PC-9 (cell line): ENCODE measurements around the gene DAPK2.

Experiments
- EZH2 ChIP-seq: fragments of 200-600 bp; sonication (generic); IDR thresholded peaks from 2 replicates; pipeline ENCODE4 v1.8.0; 2017; ENCODE audit warnings: antibody characterized with exemption, low read depth
- TF ChIP-seq, protein P1 (sequence below): fragments of 200-600 bp; sonication (generic); conservative IDR thresholded peaks from 2 replicates; pipeline ENCODE4 v1.6.1; 2017; ENCODE audit warnings: mixed run types, antibody characterized with exemption, mild to moderate bottlenecking, moderate library complexity

DNA sequence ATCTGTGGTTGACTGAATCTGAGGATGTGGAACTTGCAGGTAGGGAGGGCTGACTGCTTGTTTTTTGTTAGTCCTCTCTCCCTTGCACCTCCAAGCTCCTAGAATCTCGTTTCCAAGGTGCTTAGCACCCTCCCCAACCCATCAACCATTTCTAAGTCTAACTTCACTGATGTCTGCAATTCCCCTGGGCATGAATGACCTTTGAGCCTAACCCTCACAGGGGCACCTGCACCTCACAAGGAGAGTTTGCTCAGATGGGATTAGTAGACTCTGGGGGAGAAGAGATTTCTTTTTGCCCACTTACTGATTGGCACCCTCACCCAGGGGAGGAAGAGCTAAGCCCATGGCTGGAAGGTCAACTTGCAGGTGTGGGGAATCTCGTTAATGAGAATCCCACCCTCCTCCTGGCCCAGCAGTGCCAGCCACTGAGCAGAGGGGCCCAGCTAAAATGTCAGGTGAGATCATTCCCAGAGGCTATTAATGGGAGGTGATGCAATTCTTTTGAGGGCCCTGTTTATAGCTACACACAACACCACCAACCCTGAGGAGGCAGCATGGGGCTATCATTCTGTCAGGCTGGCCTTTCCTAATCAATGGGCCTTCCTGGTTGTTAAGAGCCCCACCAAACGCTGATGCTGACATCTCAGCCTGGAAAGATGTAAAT lies 130.9 kb downstream of the DAPK2 start:
- TF ChIP-seq, protein P1, sequence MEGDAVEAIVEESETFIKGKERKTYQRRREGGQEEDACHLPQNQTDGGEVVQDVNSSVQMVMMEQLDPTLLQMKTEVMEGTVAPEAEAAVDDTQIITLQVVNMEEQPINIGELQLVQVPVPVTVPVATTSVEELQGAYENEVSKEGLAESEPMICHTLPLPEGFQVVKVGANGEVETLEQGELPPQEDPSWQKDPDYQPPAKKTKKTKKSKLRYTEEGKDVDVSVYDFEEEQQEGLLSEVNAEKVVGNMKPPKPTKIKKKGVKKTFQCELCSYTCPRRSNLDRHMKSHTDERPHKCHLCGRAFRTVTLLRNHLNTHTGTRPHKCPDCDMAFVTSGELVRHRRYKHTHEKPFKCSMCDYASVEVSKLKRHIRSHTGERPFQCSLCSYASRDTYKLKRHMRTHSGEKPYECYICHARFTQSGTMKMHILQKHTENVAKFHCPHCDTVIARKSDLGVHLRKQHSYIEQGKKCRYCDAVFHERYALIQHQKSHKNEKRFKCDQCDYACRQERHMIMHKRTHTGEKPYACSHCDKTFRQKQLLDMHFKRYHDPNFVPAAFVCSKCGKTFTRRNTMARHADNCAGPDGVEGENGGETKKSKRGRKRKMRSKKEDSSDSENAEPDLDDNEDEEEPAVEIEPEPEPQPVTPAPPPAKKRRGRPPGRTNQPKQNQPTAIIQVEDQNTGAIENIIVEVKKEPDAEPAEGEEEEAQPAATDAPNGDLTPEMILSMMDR: no peak
- TF ChIP-seq EZH2: no peak
